Esophagus squamous epithelium (tissue), 5 donors: ENCODE data around the gene HEXIM1. TPM values are rescaled to one million over a fixed set of nuclear protein-coding genes. Genes with fewer than 3 reads are reported as not detected.

ENCODE experiments used
- DNase-seq: peaks from one replicate; lab custom pipeline; 2025; lab: John Stamatoyannopoulos, UW
- H3K27ac ChIP-seq, 4 donors: fragments of 200-600 bp; sonication (generic); one replicate each; pipeline ENCODE4 v1.5.1; 2016 to 2019; ENCODE audit warnings: mild to moderate bottlenecking in 1 of 4
- H3K27me3 ChIP-seq, 4 donors: fragments of 200-600 bp; sonication (generic); 1 replicate in 3 of 4; 2 replicates in 1 of 4; pipeline versions ENCODE4 v1.5.1 to v1.6.0; 2017 to 2021; ENCODE audit warnings: antibody characterized with exemption in 1 of 4
- H3K36me3 ChIP-seq, 3 donors: fragments of 200-600 bp; sonication (generic); one replicate each; pipeline ENCODE4 v1.5.1; 2016 to 2019
- H3K4me1 ChIP-seq, 3 donors: fragments of 200-600 bp; sonication (generic); one replicate each; pipeline ENCODE4 v1.5.1; 2017 to 2019
- H3K4me3 ChIP-seq, 4 donors: fragments of 200-600 bp; sonication (generic); 1 replicate in 3 of 4; 2 replicates in 1 of 4; pipeline ENCODE4 v1.5.1; 2016 to 2019; ENCODE audit warnings: mild to moderate bottlenecking in 2 of 4, moderate library complexity in 1 of 4
- H3K9me3 ChIP-seq, 3 donors: fragments of 200-600 bp; sonication (generic); one replicate each; pipeline ENCODE4 v1.5.1; 2016 to 2019
- CTCF ChIP-seq, 6 experiments: fragments of 450-650 bp in 4 of 6; fragments of 200-600 bp in 2 of 6; sonication (generic) in 2 of 6; IDR thresholded peaks; one replicate each; pipeline ENCODE4 v1.5.1; 2016 to 2019; ENCODE audit warnings: antibody characterized with exemption in 6 of 6, mild to moderate bottlenecking in 4 of 6, moderate library complexity in 4 of 6
- POLR2A ChIP-seq, 4 donors: fragments of 450-650 bp; IDR thresholded peaks; one replicate each; pipeline ENCODE4 v1.6.1; 2017; ENCODE audit warnings: antibody characterized with exemption in 4 of 4, mild to moderate bottlenecking in 4 of 4, moderate library complexity in 3 of 4
- WGBS, 2 donors: methylation state at CpG; one replicate each; pipeline ENCODE4 v1.1.5; 2018; 5-methylcytosine and 5-hydroxymethylcytosine counted together
- intact Hi-C: fragments of 100-400 bp; cut with DNase I; formaldehyde crosslinking; loops from one replicate; pipeline ENCODE4 v1.15.0; 2022
- total RNA-seq, 4 donors: library from RNA; depleted of rRNA; stranded (reverse); fragments of >200 nt; gene quantifications; one replicate each; pipeline ENCODE4 v1.1.0, GENCODE V29; 2016
- donor health status: DM: yes; HTN: yes; CAD: no.

The HEXIM1 gene
- total RNA-seq, 4 donors from 2014 or later: 19.8 to 28.4 (median 25.3) TPM

GRCh38 chr17:45115015-45115625 is 33.2 kb upstream of the HEXIM1 start:
- peaks cover 3 to 63% (median 6%) of the 10 kb centered on the region in 3 donors for H3K36me3 ChIP-seq
- no peak overlapping the region for H3K27ac ChIP-seq
- H3K27me3 ChIP-seq: no peaks in the 10 kb centered on the region
- no peak overlapping the region for H3K4me3 ChIP-seq
- peaks cover 0 to 26% (median 8%) of the 10 kb centered on the region in 3 donors for H3K4me1 ChIP-seq
- DNase-seq: no peak
- TF ChIP-seq CTCF (IDR thresholded peaks at IDR 0.05) (no peak), POLR2A (IDR thresholded peaks at IDR 0.05) (no peak)
- H3K9me3 ChIP-seq: no peaks in the 10 kb centered on the region
- WGBS, 2 donors: no CpG with 5 or more reads among the region's 26 CpGs
- intact Hi-C loops: no loop called here

GRCh38 chr17:45115871-45116270 is 32.4 kb upstream of the HEXIM1 start:
- Histone ChIP-seq H3K4me1 (peaks cover 0 to 18% (median 4%) of the 10 kb centered on the region in 3 donors), H3K36me3 (peaks cover 3 to 70% (median 6%) of the 10 kb centered on the region in 3 donors), H3K9me3 (no peaks in the 10 kb centered on the region), H3K27me3 (no peaks in the 10 kb centered on the region), H3K27ac (no peak overlapping the region), H3K4me3 (no peak overlapping the region)
- no peak for TF ChIP-seq CTCF (IDR thresholded peaks at IDR 0.05)
- no peak for TF ChIP-seq POLR2A (IDR thresholded peaks at IDR 0.05)
- WGBS, 2 donors: 74 to 77% methylated on average over 11 of the region's 11 CpGs
- no peak for DNase-seq
- intact Hi-C loops: no loop called here

GRCh38 chr17:45116434-45117016 is 31.8 kb upstream of the HEXIM1 start:
- H3K27ac ChIP-seq: no peak overlapping the region
- no peaks in the 10 kb centered on the region for H3K27me3 ChIP-seq
- H3K9me3 ChIP-seq: no peaks in the 10 kb centered on the region
- WGBS, 2 donors: 84 to 87% methylated on average over 5 to 8 of the region's 10 CpGs
- intact Hi-C loops: no loop called here
- H3K4me3 ChIP-seq: no peak overlapping the region
- TF ChIP-seq POLR2A (IDR thresholded peaks at IDR 0.05) (no peak), CTCF (IDR thresholded peaks at IDR 0.05) (no peak)
- peaks cover 3 to 75% (median 6%) of the 10 kb centered on the region in 3 donors for H3K36me3 ChIP-seq
- H3K4me1 ChIP-seq: peaks cover 0 to 12% (median 0%) of the 10 kb centered on the region in 3 donors
- DNase-seq: no peak

GRCh38 chr17:45117334-45117733 is 30.9 kb upstream of the HEXIM1 start:
- DNase-seq: no peak
- H3K27me3 ChIP-seq: no peaks in the 10 kb centered on the region
- H3K9me3 ChIP-seq: no peaks in the 10 kb centered on the region
- no peak overlapping the region for H3K4me3 ChIP-seq
- H3K36me3 ChIP-seq: peaks cover 3 to 72% (median 6%) of the 10 kb centered on the region in 3 donors
- no peak for TF ChIP-seq POLR2A (IDR thresholded peaks at IDR 0.05)
- no peak for TF ChIP-seq CTCF (IDR thresholded peaks at IDR 0.05)
- 84 to 100% methylated on average over 1 to 4 of the region's 4 CpGs for WGBS, 2 donors
- no peak overlapping the region for H3K27ac ChIP-seq
- intact Hi-C loops: no loop called here
- H3K4me1 ChIP-seq: peaks cover 0 to 11% (median 0%) of the 10 kb centered on the region in 3 donors

- intact Hi-C loops: no loop called here
- Histone ChIP-seq H3K4me3 (no peak overlapping the region), H3K27me3 (no peaks in the 10 kb centered on the region), H3K9me3 (no peaks in the 10 kb centered on the region), H3K4me1 (peaks cover 3 to 14% (median 5%) of the 10 kb centered on the region in 3 donors), H3K36me3 (peaks cover 3 to 65% (median 6%) of the 10 kb centered on the region in 3 donors), H3K27ac (no peak overlapping the region)
- 75 to 93% methylated on average over 5 to 8 of the region's 20 CpGs for WGBS, 2 donors
- DNase-seq: no peak
- TF ChIP-seq POLR2A (IDR thresholded peaks at IDR 0.05) (no peak), CTCF (IDR thresholded peaks at IDR 0.05) (no peak)
Observed at GRCh38 chr17:45117848-45118646, 30.2 kb upstream of the HEXIM1 start.
